GM21717 (cell line): ENCODE results near the gene PTPRC.
A peak's percentile ranks its signal among the peaks of the same experiment; 100 is the strongest.

Experiments used
- ATAC-seq: cut with Tn5 transposase; IDR thresholded peaks from one replicate; pipeline ENCODE4 v1.9.1; 2021; ENCODE audit warnings: mild to moderate bottlenecking, moderate library complexity; ENCODE audit not compliant: unreplicated experiment

Gene PTPRC

GRCh38 chr1:198641501-198641900, 2.7 kb downstream of the PTPRC start:
- peak; percentile 58 for ATAC-seq

- ATAC-seq, result no peak
Observed at GRCh38 chr1:198641966-198642668, 3.3 kb downstream of the PTPRC start.

GRCh38 chr1:198642983-198643382, 4.1 kb downstream of the PTPRC start:
- no peak for ATAC-seq

- ATAC-seq, result no peak
Observed at GRCh38 chr1:198643808-198644207, 5.0 kb downstream of the PTPRC start.

- ATAC-seq, result no peak
Observed at GRCh38 chr1:198647055-198647454, 8.2 kb downstream of the PTPRC start.

- no peak for ATAC-seq
Observed at GRCh38 chr1:198648592-198648991, 9.8 kb downstream of the PTPRC start.

GRCh38 chr1:198649232-198649967, 10.6 kb downstream of the PTPRC start:
- no peak for ATAC-seq

GRCh38 chr1:198649968-198650338, 11.1 kb downstream of the PTPRC start:
- ATAC-seq, result peak; percentile 49

GRCh38 chr1:198650506-198650905, 11.7 kb downstream of the PTPRC start:
- no peak for ATAC-seq

GRCh38 chr1:198651650-198652400, 13.0 kb downstream of the PTPRC start:
- ATAC-seq, result peak; percentile 45

- ATAC-seq, result no peak
Observed at GRCh38 chr1:198653808-198654413, 15.1 kb downstream of the PTPRC start.

- ATAC-seq, result peak; percentile 38
Observed at GRCh38 chr1:198655459-198656121, 16.8 kb downstream of the PTPRC start.

GRCh38 chr1:198656500-198656932, 17.7 kb downstream of the PTPRC start:
- ATAC-seq, result no peak

GRCh38 chr1:198657550-198658064, 18.8 kb downstream of the PTPRC start:
- ATAC-seq, result peak; percentile 54

GRCh38 chr1:198660341-198661261, 21.8 kb downstream of the PTPRC start:
- ATAC-seq, result peak; percentile 41

GRCh38 chr1:198662821-198663220, 24.0 kb downstream of the PTPRC start:
- no peak for ATAC-seq

- ATAC-seq, result no peak
Observed at GRCh38 chr1:198664068-198664788, 25.4 kb downstream of the PTPRC start.

- no peak for ATAC-seq
Observed at GRCh38 chr1:198667186-198667585, 28.3 kb downstream of the PTPRC start.

GRCh38 chr1:198667807-198668206, 29.0 kb downstream of the PTPRC start:
- no peak for ATAC-seq
